SK-N-SH (cell line): ENCODE measurements around the gene TMEM198.

Experiments
- CTCF ChIP-seq: fragments of 200-600 bp; sonication (generic); IDR thresholded peaks from 2 replicates; pipeline ENCODE4 v1.6.1; 2017; ENCODE audit warnings: antibody characterized with exemption, mild to moderate bottlenecking, moderate library complexity
- EZH2phosphoT487 ChIP-seq: fragments of 200-600 bp; sonication (generic); IDR thresholded peaks from 2 replicates; pipeline ENCODE4 v1.6.1; 2017; ENCODE audit warnings: low read depth, mixed run types, mild to moderate bottlenecking, antibody characterized with exemption, moderate library complexity, borderline replicate concordance
- GATA2 ChIP-seq: sonication (generic); formaldehyde crosslinking; IDR thresholded peaks from 2 replicates; pipeline ENCODE4 v1.5.0; 2020; ENCODE audit warnings: mild to moderate bottlenecking, missing genetic modification reagents
- JUND ChIP-seq: IDR thresholded peaks from 2 replicates; pipeline ENCODE4 v1.4.0; 2012
- POLR2AphosphoS5 ChIP-seq: IDR thresholded peaks from 2 replicates; pipeline ENCODE4 v1.6.1; 2012; ENCODE audit warnings: low read depth, low read length
- SIN3A ChIP-seq: IDR thresholded peaks from 2 replicates; pipeline ENCODE4 v1.6.1; 2012; ENCODE audit warnings: low read depth, mild to moderate bottlenecking, low read length, moderate library complexity, borderline replicate concordance
- SMC3 ChIP-seq: IDR thresholded peaks from 2 replicates; pipeline ENCODE4 v1.6.1; 2012; ENCODE audit warnings: low read depth, low read length, improper control_type of control experiment
- TAF1 ChIP-seq: IDR thresholded peaks from 2 replicates; pipeline ENCODE4 v1.6.1; 2012; ENCODE audit warnings: low read depth, mild to moderate bottlenecking, low read length, moderate library complexity, borderline replicate concordance
- TF ChIP-seq, protein P1 (sequence below): IDR thresholded peaks from 2 replicates; pipeline ENCODE4 v1.4.0; 2012; ENCODE audit warnings: low read depth
- TF ChIP-seq, protein P2 (sequence below): IDR thresholded peaks from 2 replicates; pipeline ENCODE4 v1.4.0; 2012; ENCODE audit warnings: low read depth, borderline replicate concordance

DNA sequence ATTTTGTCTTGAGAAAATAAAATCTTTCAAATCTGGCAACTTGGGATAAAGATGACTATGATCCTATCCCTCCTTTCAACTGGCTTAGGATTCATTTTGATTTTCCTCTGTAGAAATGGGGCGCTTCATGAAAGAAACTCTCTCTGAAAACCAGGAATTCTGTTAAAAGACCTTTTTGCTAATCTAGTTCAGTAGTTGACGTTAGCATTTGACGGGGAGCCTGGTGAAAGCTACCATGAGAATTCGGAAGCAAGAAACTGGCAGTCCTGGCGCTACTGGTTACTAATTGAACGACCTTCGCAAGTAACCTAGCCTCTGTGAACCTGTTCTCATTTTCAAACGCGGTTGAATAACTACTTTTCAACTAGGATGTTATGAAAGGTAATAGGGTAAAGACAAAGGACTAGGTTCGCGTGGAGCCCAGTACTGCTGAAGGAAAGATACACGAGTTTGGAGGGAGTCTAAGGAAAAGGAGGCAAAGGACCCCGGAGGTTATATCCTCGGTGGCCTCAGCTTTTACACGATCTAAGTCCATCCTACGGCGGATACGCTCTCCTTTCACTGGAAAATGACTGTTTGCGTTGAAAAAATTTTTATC, 53.2 kb downstream of the TMEM198 start:
- TF ChIP-seq CTCF (no peak), TAF1 (0 out of 2 replicates have a peak, but pooled peaks have one; percentile 7), SIN3A (no peak), SMC3 (no peak), JUND (no peak), GATA2 (no peak), EZH2phosphoT487 (no peak), POLR2AphosphoS5 (no peak)
- TF ChIP-seq, protein P1, sequence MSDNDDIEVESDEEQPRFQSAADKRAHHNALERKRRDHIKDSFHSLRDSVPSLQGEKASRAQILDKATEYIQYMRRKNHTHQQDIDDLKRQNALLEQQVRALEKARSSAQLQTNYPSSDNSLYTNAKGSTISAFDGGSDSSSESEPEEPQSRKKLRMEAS, result no peak
- TF ChIP-seq, protein P2, sequence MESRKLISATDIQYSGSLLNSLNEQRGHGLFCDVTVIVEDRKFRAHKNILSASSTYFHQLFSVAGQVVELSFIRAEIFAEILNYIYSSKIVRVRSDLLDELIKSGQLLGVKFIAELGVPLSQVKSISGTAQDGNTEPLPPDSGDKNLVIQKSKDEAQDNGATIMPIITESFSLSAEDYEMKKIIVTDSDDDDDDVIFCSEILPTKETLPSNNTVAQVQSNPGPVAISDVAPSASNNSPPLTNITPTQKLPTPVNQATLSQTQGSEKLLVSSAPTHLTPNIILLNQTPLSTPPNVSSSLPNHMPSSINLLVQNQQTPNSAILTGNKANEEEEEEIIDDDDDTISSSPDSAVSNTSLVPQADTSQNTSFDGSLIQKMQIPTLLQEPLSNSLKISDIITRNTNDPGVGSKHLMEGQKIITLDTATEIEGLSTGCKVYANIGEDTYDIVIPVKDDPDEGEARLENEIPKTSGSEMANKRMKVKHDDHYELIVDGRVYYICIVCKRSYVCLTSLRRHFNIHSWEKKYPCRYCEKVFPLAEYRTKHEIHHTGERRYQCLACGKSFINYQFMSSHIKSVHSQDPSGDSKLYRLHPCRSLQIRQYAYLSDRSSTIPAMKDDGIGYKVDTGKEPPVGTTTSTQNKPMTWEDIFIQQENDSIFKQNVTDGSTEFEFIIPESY, result no peak
